Stimulated activated CD8-positive, alpha-beta memory T cell treated with anti-CD3 and anti-CD28 coated beads, Interleukin-2, amount 100 ng/mL, for 1 hour (primary cell): ENCODE data around the gene SURF2.
A peak's percentile ranks its signal among the peaks of the same experiment; 100 is the strongest.

Experiments
- DNase-seq, 2 donors: peaks; one replicate each; pipeline ENCODE4 v3.0.0-alpha.2; 2020; ENCODE audit warnings: low read depth in 2 of 2

SURF2 gene

GRCh38 chr9:133401588-133401987 lies 45.2 kb downstream of the SURF2 start:
- DNase-seq, result no peak

DNA sequence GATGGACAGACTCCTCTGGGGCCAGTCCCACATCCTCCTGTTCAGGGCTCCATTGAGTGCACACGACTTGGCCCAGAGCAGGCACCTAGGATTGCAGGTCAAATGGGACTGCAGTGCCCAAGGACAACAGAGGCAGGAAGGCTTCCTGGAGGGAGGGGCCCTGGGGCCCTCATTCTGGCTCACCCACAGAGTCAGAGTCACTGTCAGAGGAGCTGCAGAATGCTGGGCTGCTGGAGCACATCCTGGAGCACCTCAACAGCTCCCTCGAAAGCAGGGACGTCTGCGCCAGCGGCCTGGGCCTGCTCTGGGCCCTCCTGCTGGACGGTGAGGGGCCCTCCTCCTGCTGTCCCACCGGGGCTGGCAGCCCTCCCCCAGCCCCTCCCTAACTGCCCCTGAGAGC lies 46.3 kb downstream of the SURF2 start:
- no peak for DNase-seq

DNA sequence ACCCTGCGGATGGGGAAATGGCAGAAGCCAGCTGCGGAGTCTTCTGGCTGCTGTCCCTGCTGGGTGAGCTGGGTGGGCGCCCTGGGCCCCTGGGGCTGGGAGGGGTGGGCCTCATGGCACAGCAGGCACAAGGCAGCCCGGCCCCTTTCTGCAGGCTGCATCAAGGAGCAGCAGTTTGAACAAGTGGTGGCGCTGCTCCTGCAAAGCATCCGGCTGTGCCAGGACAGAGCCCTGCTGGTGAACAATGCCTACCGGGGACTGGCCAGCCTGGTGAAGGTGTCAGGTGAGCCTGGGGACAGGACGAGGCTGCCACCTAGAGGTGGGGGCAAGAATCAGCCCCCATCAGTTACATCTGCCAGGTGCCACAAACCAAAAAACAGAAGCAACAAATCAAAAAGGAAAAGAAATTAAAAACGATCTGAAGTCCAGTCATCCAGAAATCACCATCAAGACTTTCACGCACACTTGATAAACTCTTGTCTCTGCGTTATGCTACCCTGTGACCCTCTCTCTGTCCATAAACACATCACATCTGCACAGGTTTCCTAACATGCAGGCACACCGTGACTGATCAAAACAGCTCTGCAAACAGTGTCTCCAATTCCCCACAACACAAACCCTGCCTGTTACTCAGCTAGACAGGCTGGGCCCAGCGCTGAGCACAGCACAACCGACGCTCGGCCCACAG lies 47.6 kb downstream of the SURF2 start:
- peak; percentile 33 to 39 for DNase-seq

DNA sequence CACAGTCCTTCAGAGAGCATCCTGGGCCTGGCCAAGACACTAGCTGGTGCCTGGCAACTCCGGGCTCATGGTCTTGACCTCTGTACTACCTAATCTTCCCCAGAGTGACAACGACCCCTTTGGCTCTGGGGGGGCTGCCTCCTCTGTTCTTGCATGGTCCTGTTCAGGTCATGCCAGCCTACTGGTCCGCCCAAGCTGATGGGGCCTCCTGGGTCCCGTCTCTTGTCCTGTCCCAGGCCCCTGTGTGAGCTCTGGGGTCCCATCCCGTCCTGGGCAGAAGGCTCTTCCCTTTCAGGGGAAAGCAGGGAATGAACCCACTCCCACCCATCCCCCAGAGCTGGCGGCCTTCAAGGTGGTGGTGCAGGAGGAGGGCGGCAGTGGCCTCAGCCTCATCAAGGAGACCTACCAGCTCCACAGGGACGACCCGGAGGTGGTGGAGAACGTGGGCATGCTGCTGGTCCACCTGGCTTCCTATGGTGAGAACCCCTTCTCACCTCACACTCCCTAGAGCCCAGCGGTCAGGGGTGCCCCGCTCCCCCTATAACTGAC lies 48.2 kb downstream of the SURF2 start:
- DNase-seq, result no peak

- DNase-seq, result no peak
Observed at GRCh38 chr9:133405508-133406438, 49.4 kb downstream of the SURF2 start.

- DNase-seq, result peak; percentile 51 to 62
Observed at GRCh38 chr9:133406480-133407307, 50.3 kb downstream of the SURF2 start.

DNA sequence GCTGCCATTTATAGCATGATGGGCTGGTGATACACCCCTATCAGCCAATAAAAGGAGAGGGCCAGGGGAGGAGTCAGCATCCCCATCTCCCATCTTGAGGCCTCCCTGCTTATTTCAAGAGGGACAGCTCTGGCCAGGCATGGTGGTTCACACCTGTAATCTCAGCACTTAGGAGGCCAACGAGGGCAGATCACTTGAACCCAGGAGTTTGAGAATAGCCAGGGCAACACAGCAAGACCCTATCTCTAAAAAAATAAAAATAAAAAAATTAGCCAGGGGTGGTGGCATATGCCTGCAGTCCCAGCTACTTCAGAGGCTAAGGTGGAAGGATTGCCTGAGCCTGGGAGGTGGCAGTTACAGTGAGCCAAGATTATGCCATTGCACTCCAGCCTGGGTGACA lies 51.7 kb downstream of the SURF2 start:
- DNase-seq, result no peak
